Heart left ventricle (tissue), 13 donors: ENCODE measurements around the gene FMO1.

Source experiments
- POLR2A ChIP-seq, 2 donors: fragments of 450-650 bp; IDR thresholded peaks; one replicate each; pipeline ENCODE4 v1.6.1; 2017; ENCODE audit warnings: antibody characterized with exemption in 2 of 2, mild to moderate bottlenecking in 2 of 2, moderate library complexity in 2 of 2
- TF ChIP-seq, protein P1 (sequence below), 12 donors: fragments of 200-600 bp; sonication (generic) in 4 of 12; IDR thresholded peaks; one replicate each; pipeline versions ENCODE4 v1.5.0 to v1.8.0; 2018 to 2022; ENCODE audit warnings: antibody characterized with exemption in 12 of 12, mild to moderate bottlenecking in 5 of 12
- donor health status: ischemic (EF 13 %, LVEDD 7.1; RV severe dilation, severe dysfunction).
- donor health status: DM: no; HTN: yes; CAD: no.
- donor health status: DM: no; HTN: no; CAD: no.
- donor health status: ischemic (EF 25% LVEDD 6.9; RV normal size, moderate dysfunction).
- donor health status: ischemic (EF 25% LVEDD 5.7; RV mildly dilated, moderate dysfunction).
- donor health status: ischemic (EF 35%, LVEDD 5.7; RV mildly dilated, moderate dysfunction).
- donor health status: nonischemic (EF 11% LVEDD 7.7; RV severe dilation, severe dysfunction).
- donor health status: DM: yes; HTN: yes; CAD: no.
- donor health status: PGD.
- donor health status: ischemic (EF 29% LVEDD 5.4; RV normal size, mild dysfunction).
- donor health status: nonischemic (EF 23%, LVEDD 6.1; RV moderate dilation, normal function).

- TF ChIP-seq, protein P1, sequence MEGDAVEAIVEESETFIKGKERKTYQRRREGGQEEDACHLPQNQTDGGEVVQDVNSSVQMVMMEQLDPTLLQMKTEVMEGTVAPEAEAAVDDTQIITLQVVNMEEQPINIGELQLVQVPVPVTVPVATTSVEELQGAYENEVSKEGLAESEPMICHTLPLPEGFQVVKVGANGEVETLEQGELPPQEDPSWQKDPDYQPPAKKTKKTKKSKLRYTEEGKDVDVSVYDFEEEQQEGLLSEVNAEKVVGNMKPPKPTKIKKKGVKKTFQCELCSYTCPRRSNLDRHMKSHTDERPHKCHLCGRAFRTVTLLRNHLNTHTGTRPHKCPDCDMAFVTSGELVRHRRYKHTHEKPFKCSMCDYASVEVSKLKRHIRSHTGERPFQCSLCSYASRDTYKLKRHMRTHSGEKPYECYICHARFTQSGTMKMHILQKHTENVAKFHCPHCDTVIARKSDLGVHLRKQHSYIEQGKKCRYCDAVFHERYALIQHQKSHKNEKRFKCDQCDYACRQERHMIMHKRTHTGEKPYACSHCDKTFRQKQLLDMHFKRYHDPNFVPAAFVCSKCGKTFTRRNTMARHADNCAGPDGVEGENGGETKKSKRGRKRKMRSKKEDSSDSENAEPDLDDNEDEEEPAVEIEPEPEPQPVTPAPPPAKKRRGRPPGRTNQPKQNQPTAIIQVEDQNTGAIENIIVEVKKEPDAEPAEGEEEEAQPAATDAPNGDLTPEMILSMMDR (IDR thresholded peaks at IDR 0.05) = no peak
- no peak for TF ChIP-seq POLR2A (IDR thresholded peaks at IDR 0.05)
These were observed 793 bp upstream of the FMO1 start for GRCh38 chr1:171247501-171247900.
